ENCODE results near the gene IL19. TPM values are rescaled to one million over a fixed set of nuclear protein-coding genes. Genes with fewer than 3 reads are reported as not detected.
A peak's percentile ranks its signal among the peaks of the same experiment; 100 is the strongest.

The IL19 gene
- total and polyA plus RNA-seq, 9 of the 15 experiments (the other 6 are each of a cell fraction or from before 2014, with no cell fraction given) = not detected

DNA sequence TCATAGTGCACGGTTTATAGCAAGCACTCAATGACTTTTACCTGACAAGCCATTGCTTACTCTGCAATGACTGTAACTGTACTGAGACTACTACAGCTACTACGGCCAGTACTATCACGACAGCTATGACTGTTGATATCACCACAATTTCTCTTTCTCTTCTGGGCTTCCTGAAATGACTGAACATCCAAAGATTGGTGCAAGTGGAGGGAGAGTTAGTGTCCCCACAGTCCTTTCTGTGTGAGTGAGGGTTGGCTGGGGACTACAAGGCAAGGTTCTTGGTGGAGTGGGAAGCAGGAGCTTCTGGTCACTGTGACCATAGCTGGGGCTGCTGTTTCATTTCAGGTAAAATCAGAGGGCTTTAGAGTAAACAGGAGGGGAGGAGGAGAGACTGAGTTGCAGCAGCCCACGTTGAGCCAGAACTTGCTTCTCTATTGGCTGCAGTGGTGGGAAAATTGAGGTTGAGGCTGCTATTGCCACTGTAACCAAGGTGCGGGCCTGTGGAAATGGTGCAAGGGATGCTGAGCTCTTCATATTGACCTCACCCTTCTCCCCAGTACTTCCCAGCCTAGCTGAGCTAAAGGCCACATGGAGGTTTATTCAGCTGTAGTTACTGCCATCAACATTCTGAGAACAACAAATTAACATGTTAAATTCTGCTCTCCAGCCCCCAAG, 15.8 kb downstream of the IL19 start:
- Histone ChIP-seq H3K36me3 (ENCODE audit: control insufficient read depth, insufficient read depth, low read length) (no peaks in the 10 kb centered on the region), H3K27me3 (ENCODE audit: control insufficient read depth in 2 of 2, insufficient read depth in 2 of 2, low read length in 2 of 2) (peaks cover 55 to 56% of the 10 kb centered on the region in 2 experiments), H3K9me1 (ENCODE audit: control insufficient read depth, insufficient read depth, low read length) (no peaks in the 10 kb centered on the region), H4K20me1 (replicated peaks; ENCODE audit: control insufficient read depth, insufficient read depth, low read length) (no peaks in the 10 kb centered on the region), H3K4me2 (ENCODE audit: insufficient read depth, low read length) (no peak overlapping the region), H3K4me3 (no peak overlapping the region), H3K4me1 (replicated peaks in 1 of 2; ENCODE audit: control insufficient read depth in 2 of 2, insufficient read depth in 2 of 2, low read length in 2 of 2) (no peaks in the 10 kb centered on the region), H3K9ac (ENCODE audit: insufficient read depth in 1 of 2, low read depth in 2 of 2, low read length in 2 of 2) (no peak overlapping the region), H3K9me3 (replicated peaks; ENCODE audit: control insufficient read depth, insufficient read depth, low read depth, low read length) (no peaks in the 10 kb centered on the region), H2AFZ (ENCODE audit: low read depth, low read length) (no peak overlapping the region), H3K79me2 (ENCODE audit: control insufficient read depth, insufficient read depth, low read length) (no peaks in the 10 kb centered on the region), H3K27ac (ENCODE audit: extremely low read depth, low read depth, low read length) (no peak overlapping the region)
- ATAC-seq (no peak), FAIRE-seq (no peak), DNase-seq (ENCODE audit: extremely low read depth in 1 of 4, low spot score in 3 of 4) (no peak)
- POLR2A ChIA-PET = interaction anchor here (0.7 to 1.2 kb wide), 4 partner anchors 9 to 19 kb away, joined by 3 to 4 read pairs (median 4); no protein-coding TSS in a partner anchor
- no peak for TF ChIP-seq NELFE (IDR thresholded peaks at IDR 0.05; ENCODE audit: insufficient read depth, insufficient read length)
- TF ChIP-seq STAG1 (CRISPR knock-in tag; IDR thresholded peaks at IDR 0.05; ENCODE audit: borderline replicate concordance) = 0 out of 2 replicates have a peak, but pooled peaks have one; percentile 24
- WGBS (ENCODE audit: insufficient coverage, low coverage, missing lambda C conversion rate) = 5% methylated on average over 5 of the region's 5 CpGs
- no TSS peak for BruUV-seq (replicated peaks)
- in situ Hi-C loops (cut with MboI) (no loop called here), intact Hi-C loops (cut with micrococcal nuclease) (no loop called here)
- CTCF ChIA-PET (ENCODE audit: low intra/inter-chr PET ratio) = interaction anchor here (0.7 kb wide), 1 partner anchor 102 kb away, joined by 3 read pairs; no protein-coding TSS in a partner anchor

DNA sequence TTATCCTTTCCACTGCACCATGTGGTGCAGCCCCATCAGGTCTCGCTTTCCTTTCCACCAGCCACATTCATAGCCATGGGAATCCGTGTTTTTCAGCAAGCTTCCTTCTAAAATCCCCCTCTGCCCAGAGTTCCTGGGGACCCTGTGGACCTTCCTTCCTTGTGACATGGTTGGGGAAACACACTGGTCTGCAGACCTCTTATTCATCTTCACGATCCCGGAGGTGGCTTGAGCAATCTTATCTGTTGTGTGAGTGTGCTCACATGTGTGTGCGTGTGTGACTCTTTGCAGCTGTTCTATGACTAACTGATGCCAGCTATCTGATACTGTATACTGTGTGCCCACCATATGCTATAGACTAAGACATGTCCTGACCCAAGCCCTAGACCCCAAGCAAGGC, 17.3 kb downstream of the IL19 start:
- H3K4me1 ChIP-seq (replicated peaks in 1 of 2; ENCODE audit: control insufficient read depth in 2 of 2, insufficient read depth in 2 of 2, low read length in 2 of 2) = no peaks in the 10 kb centered on the region
- H3K9ac ChIP-seq (ENCODE audit: insufficient read depth in 1 of 2, low read depth in 2 of 2, low read length in 2 of 2) = no peak overlapping the region
- ATAC-seq (no peak), DNase-seq (ENCODE audit: extremely low read depth in 1 of 4, low spot score in 3 of 4) (no peak), FAIRE-seq (no peak)
- intact Hi-C loops (cut with micrococcal nuclease) (no loop called here), in situ Hi-C loops (cut with MboI) (no loop called here)
- CTCF ChIA-PET (ENCODE audit: low intra/inter-chr PET ratio) = no interaction called here
- WGBS (ENCODE audit: insufficient coverage, low coverage, missing lambda C conversion rate) = 2% methylated on average over 5 of the region's 5 CpGs
- H4K20me1 ChIP-seq (replicated peaks; ENCODE audit: control insufficient read depth, insufficient read depth, low read length) = no peaks in the 10 kb centered on the region
- TF ChIP-seq ZNF184 (CRISPR knock-in tag; IDR thresholded peaks at IDR 0.05) = no peak
- BruUV-seq (replicated peaks) = no TSS peak
- no peaks in the 10 kb centered on the region for H3K9me1 ChIP-seq (ENCODE audit: control insufficient read depth, insufficient read depth, low read length)
- H3K27ac ChIP-seq (ENCODE audit: extremely low read depth, low read depth, low read length) = no peak overlapping the region
- H3K9me3 ChIP-seq (replicated peaks; ENCODE audit: control insufficient read depth, insufficient read depth, low read depth, low read length) = no peaks in the 10 kb centered on the region
- no peak overlapping the region for H2AFZ ChIP-seq (ENCODE audit: low read depth, low read length)
- POLR2A ChIA-PET = no interaction called here
- H3K36me3 ChIP-seq (ENCODE audit: control insufficient read depth, insufficient read depth, low read length) = no peaks in the 10 kb centered on the region
- peaks cover 60 to 65% of the 10 kb centered on the region in 2 experiments for H3K27me3 ChIP-seq (ENCODE audit: control insufficient read depth in 2 of 2, insufficient read depth in 2 of 2, low read length in 2 of 2)
- no peaks in the 10 kb centered on the region for H3K79me2 ChIP-seq (ENCODE audit: control insufficient read depth, insufficient read depth, low read length)
- no peak overlapping the region for H3K4me2 ChIP-seq (ENCODE audit: insufficient read depth, low read length)
- H3K4me3 ChIP-seq = no peak overlapping the region

Measured in K562 (cell line).